ENCODE data around the gene TIMM50. TPM values are rescaled to one million over a fixed set of nuclear protein-coding genes. Genes with fewer than 3 reads are reported as not detected.

TIMM50 gene
- polyA plus RNA-seq, 1 donor from 2014 or later: 66.2 TPM

GRCh38 chr19:39502640-39503417, 22.2 kb downstream of the TIMM50 start:
- Histone ChIP-seq H3F3A (ENCODE audit: insufficient read depth, low read length, poor library complexity, severe bottlenecking) (no peaks in the 10 kb centered on the region), H3K9me3 (ENCODE audit: low read length) (no peaks in the 10 kb centered on the region), H3K4me3 (ENCODE audit: low read length) (no peak overlapping the region), H3K9me2 (ENCODE audit: insufficient read depth, low read length) (no peaks in the 10 kb centered on the region), H4K20me1 (ENCODE audit: insufficient read depth) (no peaks in the 10 kb centered on the region), H2AFZ (ENCODE audit: low read depth, low read length) (no peak overlapping the region), H3K27me3 (ENCODE audit: insufficient read depth, low read depth, low read length) (peaks cover 10% of the 10 kb centered on the region), H3K4me2 (ENCODE audit: low read length) (no peak overlapping the region), H3K79me2 (replicated peaks; ENCODE audit: insufficient read depth, low read length) (peaks cover 5% of the 10 kb centered on the region), H3K36me3 (ENCODE audit: insufficient read depth, low read length) (no peaks in the 10 kb centered on the region), H3K9ac (ENCODE audit: low read length) (no peak overlapping the region), H3K27ac (ENCODE audit: low read length) (no peak overlapping the region)
- peak; percentile 63 for TF ChIP-seq CTCF (IDR thresholded peaks at IDR 0.05; ENCODE audit: poor library complexity, severe bottlenecking)
- TF ChIP-seq SMC3 (conservative IDR thresholded peaks at IDR 0.05; ENCODE audit: poor library complexity): no peak

- Histone ChIP-seq H3K4me2 (ENCODE audit: low read length) (no peak overlapping the region), H3K9me2 (ENCODE audit: insufficient read depth, low read length) (no peaks in the 10 kb centered on the region), H3K27ac (ENCODE audit: low read length) (no peak overlapping the region), H2AFZ (ENCODE audit: low read depth, low read length) (peak overlapping the region; percentile 45), H4K20me1 (ENCODE audit: insufficient read depth) (no peaks in the 10 kb centered on the region), H3K9me3 (ENCODE audit: low read length) (no peaks in the 10 kb centered on the region), H3K4me3 (ENCODE audit: low read length) (peak overlapping the region; percentile 84), H3K36me3 (ENCODE audit: insufficient read depth, low read length) (no peaks in the 10 kb centered on the region), H3K79me2 (replicated peaks; ENCODE audit: insufficient read depth, low read length) (no peaks in the 10 kb centered on the region), H3K27me3 (ENCODE audit: insufficient read depth, low read depth, low read length) (no peaks in the 10 kb centered on the region), H3F3A (ENCODE audit: insufficient read depth, low read length, poor library complexity, severe bottlenecking) (no peaks in the 10 kb centered on the region), H3K9ac (ENCODE audit: low read length) (no peak overlapping the region)
- TF ChIP-seq POLR2AphosphoS5 (IDR thresholded peaks at IDR 0.05): no peak
- TF ChIP-seq RAD21 (conservative IDR thresholded peaks at IDR 0.05): no peak
- TF ChIP-seq REST (IDR thresholded peaks at IDR 0.05; ENCODE audit: borderline replicate concordance): no peak
- no peak for TF ChIP-seq MXI1 (conservative IDR thresholded peaks at IDR 0.05; ENCODE audit: poor library complexity, severe bottlenecking)
- TF ChIP-seq EP300 (conservative IDR thresholded peaks at IDR 0.05; ENCODE audit: poor library complexity, severe bottlenecking): no peak
- no peak for TF ChIP-seq CTCF (IDR thresholded peaks at IDR 0.05; ENCODE audit: poor library complexity, severe bottlenecking)
- no peak for TF ChIP-seq TAF1 (IDR thresholded peaks at IDR 0.05; ENCODE audit: low read depth)
- no peak for TF ChIP-seq EZH2 (IDR thresholded peaks at IDR 0.05; ENCODE audit: borderline replicate concordance, insufficient read depth, low read length, poor library complexity, severe bottlenecking)
- TF ChIP-seq SMC3 (conservative IDR thresholded peaks at IDR 0.05; ENCODE audit: poor library complexity): no peak
Measured at GRCh38 chr19:39506598-39506943, 25.9 kb downstream of the TIMM50 start.

All from neural cell (in vitro differentiated cells).